ENCODE measurements around the gene BAG3.
A peak's percentile ranks its signal among the peaks of the same experiment; 100 is the strongest.

- TF ChIP-seq CTCF (IDR thresholded peaks at IDR 0.05 in 2 of 3, conservative IDR thresholded peaks at IDR 0.05 in 1 of 3; ENCODE audit: borderline replicate concordance in 1 of 3, insufficient read depth in 1 of 3, low read depth in 2 of 3, low read length in 2 of 3) (no peak), YY1 (IDR thresholded peaks at IDR 0.05; ENCODE audit: extremely low read depth, insufficient replicate concordance, low read depth, low read length) (no peak), EZH2phosphoT487 (IDR thresholded peaks at IDR 0.05; ENCODE audit: borderline replicate concordance) (no peak), POLR2A (IDR thresholded peaks at IDR 0.05; ENCODE audit: borderline replicate concordance, extremely low read depth, insufficient read depth, insufficient read length) (no peak)
- TF ChIP-seq, protein P1, sequence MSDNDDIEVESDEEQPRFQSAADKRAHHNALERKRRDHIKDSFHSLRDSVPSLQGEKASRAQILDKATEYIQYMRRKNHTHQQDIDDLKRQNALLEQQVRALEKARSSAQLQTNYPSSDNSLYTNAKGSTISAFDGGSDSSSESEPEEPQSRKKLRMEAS (IDR thresholded peaks at IDR 0.05), result peak; percentile 78
Measured at GRCh38 chr10:119724593-119725516, 73.7 kb downstream of the BAG3 start.
